ENCODE measurements around the gene C3orf20.
"Not testable (repeated sequence)": the region's sequence is repeated elsewhere in the genome, so short reads cannot be mapped to it uniquely, and the experiment has no call there.

The C3orf20 gene

GRCh38 chr3:14700891-14701290, 25.9 kb downstream of the C3orf20 start:
- no peak for DNase-seq (ENCODE audit: low read depth)

DNA sequence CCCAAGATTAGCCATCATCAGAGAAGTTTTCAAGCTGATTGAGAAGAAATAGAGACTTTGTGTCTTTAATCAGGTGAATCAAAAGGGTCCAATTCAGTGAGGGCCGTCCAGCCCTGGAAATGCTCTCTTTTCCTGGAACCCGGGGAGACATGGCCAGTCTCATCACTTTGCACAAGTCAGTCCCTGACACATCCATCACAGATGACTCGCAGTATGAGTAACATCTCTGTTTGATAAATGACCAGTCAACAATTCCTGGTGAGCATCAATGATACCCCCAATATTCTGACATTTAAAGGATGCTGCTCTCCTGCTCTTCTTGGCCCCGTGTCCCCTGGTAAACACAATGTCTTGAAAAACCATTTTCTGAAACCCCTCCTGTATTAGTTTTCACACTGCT, 26.7 kb downstream of the C3orf20 start:
- no peak for DNase-seq (ENCODE audit: low read depth)

DNA sequence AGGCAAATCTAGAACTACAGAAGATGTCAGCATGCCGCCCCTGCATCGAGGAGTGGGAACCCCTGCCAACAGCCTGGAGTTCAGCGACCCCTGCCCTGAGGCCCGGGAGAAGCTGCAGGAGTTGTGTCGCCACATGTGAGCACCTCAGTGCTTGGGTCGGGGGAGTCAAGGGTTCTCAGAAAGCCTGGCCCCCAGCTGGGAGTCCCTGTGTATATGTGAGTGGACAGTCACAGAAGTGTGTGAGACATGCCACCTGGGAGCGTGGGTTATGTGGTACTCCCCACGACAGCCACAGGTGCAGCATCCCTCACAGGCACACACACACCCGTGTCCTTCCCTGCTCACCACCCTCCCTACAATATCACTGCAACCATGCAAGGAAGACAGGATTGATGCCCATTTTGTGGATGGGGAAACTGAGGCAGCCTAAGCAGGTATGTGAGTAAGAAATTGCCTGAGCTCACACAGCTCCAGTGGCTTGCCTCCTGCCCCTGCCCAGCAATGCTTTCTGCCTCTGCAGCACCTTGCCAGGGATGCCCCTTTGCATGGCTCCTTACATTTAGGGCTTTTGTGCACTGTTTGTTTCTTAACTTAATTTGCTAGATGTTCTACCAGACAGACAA, 28.3 kb downstream of the C3orf20 start:
- DNase-seq (ENCODE audit: low read depth): no peak

DNA sequence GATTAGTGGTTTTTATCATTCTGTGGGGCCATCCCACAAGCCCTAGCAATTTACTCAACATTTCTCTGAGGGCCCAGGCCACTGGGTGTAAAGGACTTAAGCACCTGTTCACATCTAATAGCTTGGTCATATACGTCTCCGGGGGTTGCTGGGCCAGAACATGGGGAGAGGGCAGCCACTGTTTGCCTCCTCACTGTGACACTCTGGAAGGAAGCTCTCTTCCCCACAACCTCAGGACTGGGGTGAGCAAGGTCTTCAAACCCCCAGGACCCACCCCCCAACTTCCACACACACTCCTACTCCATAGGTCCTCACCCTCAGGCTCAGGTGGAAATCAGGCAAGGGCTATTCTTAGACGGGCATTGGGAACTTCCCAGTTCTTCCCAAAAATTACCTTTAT, 28.9 kb downstream of the C3orf20 start:
- no peak for DNase-seq (ENCODE audit: low read depth)

GRCh38 chr3:14706096-14706495, 31.2 kb downstream of the C3orf20 start:
- no peak for DNase-seq (ENCODE audit: low read depth)

GRCh38 chr3:14716591-14716990, 41.6 kb downstream of the C3orf20 start:
- no peak for DNase-seq (ENCODE audit: low read depth)

- DNase-seq (ENCODE audit: low read depth): no peak
Measured at GRCh38 chr3:14717307-14717706, 42.4 kb downstream of the C3orf20 start.

DNA sequence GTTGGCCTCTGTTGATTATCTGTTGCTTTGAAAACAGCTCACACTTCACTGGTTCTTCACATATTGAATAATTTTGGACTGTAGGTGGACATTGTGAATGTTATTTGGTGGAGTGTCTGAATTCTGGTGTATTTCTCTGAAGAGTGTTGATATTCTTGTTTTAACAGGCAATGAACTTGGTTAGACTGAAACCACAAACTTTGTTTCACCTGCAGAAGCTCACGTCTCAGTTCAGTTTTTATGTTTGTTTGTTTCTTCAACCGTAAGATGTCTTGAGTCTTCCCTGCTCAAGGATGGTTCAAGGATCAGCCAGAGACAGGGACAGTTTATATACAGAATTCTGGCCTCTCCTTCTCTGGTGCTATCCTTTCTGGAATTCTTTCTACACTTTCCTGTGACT, 43.6 kb downstream of the C3orf20 start:
- no peak for DNase-seq (ENCODE audit: low read depth)

DNA sequence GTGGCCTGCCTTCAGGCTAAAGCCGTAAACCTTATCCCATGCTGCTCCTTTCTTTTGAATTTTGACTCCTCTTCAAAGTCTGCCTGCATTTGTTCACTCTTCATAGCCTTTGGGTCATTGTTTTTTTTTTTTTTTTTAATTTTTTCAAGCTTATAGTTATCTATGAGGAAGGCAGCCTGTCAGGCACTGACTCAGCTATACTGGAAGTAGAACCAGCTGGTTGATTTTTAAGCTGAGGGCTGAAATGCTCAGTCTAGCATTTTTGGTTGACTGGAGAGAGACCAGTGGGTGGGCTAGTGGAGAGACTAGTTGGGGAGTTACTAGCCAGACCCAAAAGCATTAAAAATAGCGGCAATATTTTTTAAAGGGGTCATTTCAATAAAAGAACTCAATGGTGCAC, 44.1 kb downstream of the C3orf20 start:
- no peak for DNase-seq (ENCODE audit: low read depth)

DNA sequence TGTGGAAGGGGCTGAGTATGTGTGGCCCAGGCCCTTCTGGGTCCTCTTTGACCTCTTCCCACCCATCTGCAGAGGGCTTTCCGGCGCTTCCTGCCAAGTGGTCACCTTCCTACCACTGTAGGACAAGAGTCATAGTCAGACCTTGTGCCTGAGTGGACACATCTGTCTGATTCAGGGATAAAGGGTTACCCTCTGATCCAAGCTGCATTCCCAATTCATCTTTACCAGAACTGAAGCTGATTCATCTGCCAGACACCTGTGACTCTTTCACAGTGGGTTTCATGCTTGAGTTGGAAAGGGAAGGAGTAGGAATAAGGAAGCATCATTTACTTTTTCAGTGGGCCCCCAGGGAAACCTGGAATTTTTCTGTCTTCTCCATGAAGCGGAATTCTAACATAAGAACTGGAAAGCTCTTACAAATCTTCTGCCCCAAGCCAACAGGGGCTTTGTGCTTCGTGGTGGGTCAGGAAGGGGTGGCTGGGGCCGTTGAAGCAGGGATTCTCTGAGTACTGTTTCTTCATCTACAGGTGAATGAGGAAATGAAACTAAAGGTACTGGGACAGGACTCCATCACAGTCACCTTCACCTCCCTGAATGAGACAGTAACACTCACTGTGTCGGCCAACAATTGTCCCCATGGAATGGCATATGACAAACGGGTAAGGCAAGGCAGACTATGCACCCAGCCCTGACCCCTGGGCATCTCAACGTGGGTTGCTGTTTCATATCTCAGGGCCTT, 46.4 kb downstream of the C3orf20 start:
- DNase-seq (ENCODE audit: low read depth): no peak

- DNase-seq (ENCODE audit: low read depth): no peak
Measured at GRCh38 chr3:14725013-14725412, 50.1 kb downstream of the C3orf20 start.

GRCh38 chr3:14725564-14726440, 50.9 kb downstream of the C3orf20 start:
- DNase-seq (ENCODE audit: low read depth): no peak

DNA sequence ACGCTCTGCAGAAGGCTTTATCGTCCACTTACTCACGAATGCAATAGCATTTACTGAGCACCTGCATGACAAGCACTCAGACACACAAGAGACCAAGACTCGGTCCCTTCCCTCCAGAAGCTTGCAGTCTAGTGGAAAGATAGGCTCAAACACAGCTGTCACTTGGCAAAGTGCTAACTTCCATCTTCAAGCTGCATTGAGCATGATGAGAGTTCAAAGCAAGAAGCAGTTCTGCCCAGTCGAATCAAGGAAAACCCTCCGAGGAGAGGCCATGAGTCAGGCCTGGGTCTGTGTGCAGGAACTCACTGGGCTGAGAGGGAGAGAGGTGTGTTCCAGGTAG, 51.5 kb downstream of the C3orf20 start:
- DNase-seq (ENCODE audit: low read depth): no peak

DNA sequence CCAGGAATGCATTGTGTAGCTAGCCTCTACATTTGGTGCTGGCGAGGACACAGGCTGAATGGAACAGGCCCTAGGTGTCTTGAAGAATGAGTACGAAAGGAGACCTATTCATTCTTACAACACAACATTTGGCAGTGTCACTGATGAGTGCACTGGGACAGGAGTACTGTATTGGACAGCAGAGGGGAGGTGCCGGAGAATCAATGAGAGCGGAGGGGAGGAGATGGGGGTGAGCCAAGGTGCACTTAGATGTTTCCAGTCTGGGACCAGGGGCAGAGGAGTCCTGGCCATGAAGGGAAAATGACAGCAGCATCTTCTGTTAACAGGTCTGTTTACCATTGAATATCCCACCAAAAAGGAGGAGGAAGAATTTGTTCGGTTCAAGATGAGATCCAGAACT, 53.2 kb downstream of the C3orf20 start:
- no peak for DNase-seq (ENCODE audit: low read depth)

DNA sequence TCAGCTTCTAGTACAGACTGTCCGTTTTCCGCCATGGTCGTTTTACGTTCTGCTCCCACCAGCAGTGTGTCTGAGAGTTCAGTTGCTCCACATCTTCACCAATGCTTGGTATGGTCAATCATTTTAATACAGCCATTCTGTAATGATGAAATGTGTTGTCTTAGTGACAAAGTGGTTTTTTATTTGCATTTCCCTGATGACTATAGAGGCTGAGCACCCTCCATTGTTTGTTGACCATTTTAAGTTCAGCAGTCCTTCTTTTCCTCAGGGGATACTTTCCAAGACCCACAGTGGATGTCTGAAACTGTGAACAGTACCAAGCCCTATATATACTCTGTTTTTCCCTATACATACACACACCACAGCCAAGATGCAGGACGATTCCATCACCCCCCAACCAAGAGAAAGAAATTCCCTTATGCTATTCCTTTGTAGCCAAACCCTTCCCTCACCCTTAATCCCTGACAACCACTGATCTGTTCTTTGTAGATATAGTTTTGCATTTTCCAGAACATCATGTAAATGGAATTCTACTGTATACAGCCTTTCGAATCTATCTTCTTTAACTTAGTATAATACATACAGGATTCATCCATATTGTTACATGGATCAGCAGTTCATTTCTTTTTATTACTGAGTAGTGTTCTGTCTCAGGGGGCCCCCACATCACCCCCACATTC, 55.9 kb downstream of the C3orf20 start:
- DNase-seq (ENCODE audit: low read depth): no peak

DNA sequence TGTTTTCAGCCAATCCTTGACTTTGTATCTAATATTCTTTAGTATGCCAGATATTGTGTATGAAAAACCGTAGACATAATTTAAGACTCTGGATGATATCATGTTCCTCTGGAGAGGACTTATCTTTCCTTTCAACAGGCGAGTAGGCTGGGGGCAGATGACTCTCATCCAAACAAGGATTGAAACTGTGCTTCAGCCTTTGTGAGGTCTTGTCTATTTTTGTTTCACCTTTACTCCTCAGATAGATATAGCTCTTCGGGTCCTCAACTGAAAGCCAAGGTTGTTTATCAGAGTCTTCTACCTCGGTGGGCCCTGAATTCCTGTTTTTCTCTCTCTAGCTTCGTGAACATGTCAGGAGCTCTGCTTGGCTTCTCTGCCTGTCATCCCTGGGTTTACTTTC, 66.0 kb downstream of the C3orf20 start:
- DNase-seq (ENCODE audit: low read depth): no peak

- DNase-seq (ENCODE audit: low read depth): no peak
Measured at GRCh38 chr3:14741510-14741909, 66.6 kb downstream of the C3orf20 start.

- no peak for DNase-seq (ENCODE audit: low read depth)
Measured at GRCh38 chr3:14744556-14744955, 69.6 kb downstream of the C3orf20 start.

GRCh38 chr3:14750650-14751049, 75.7 kb downstream of the C3orf20 start:
- no peak for DNase-seq (ENCODE audit: low read depth)

- DNase-seq (ENCODE audit: low read depth): not testable (repeated sequence)
Measured at GRCh38 chr3:14752979-14753378, 78.0 kb downstream of the C3orf20 start.

DNA sequence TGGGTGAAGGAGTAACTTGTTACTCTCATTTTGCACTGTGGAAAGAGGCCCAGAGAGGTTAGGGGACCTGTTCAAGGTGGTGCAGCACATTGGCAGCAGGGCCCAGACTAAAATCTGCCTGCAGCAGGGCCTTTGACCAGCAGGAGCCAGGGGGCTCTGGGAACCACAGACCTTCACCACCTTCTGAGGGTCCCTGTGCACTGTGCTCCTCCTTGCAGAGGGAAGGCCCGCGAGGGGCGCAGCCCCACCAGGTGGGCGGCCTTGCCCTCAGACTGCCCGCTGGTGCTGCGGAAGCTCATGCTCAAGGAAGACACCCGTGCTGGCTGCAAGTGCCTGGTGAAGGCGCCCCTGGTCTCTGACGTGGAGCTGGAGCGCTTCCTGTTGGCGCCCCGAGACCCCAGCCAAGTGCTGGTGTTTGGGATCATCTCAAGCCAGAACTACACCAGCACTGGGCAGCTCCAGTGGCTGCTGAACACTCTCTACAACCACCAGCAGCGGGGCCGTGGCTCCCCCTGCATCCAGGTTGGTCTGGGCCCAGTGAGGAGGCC, 82.3 kb downstream of the C3orf20 start:
- DNase-seq (ENCODE audit: low read depth): no peak

GRCh38 chr3:14758297-14758696, 83.4 kb downstream of the C3orf20 start:
- no peak for DNase-seq (ENCODE audit: low read depth)

All from stimulated activated CD8-positive, alpha-beta memory T cell treated with anti-CD3 and anti-CD28 coated beads, Interleukin-4, amount 100 ng/mL, for 24 hours (primary cell).